NCI-H345 treated with DMSO at 0.1 percent for 48 hours (cell line): ENCODE results near the gene HIC1.
A peak's percentile ranks its signal among the peaks of the same experiment; 100 is the strongest.

Source experiments
- DNase-seq: peaks from one replicate; lab custom pipeline; 2025; ENCODE audit not compliant: unreplicated experiment; lab: John Stamatoyannopoulos, UW

The HIC1 gene

GRCh38 chr17:2042933-2043332, 12.0 kb upstream of the HIC1 start:
- DNase-seq: no peak

GRCh38 chr17:2043785-2044184, 11.1 kb upstream of the HIC1 start:
- DNase-seq: no peak

GRCh38 chr17:2044263-2044894, 10.5 kb upstream of the HIC1 start:
- DNase-seq: no peak

- DNase-seq: no peak
These were observed 7.3 kb upstream of the HIC1 start for GRCh38 chr17:2047590-2047989.

- no peak for DNase-seq
These were observed 6.1 kb upstream of the HIC1 start for GRCh38 chr17:2048805-2049204.

- DNase-seq: no peak
These were observed 5.3 kb upstream of the HIC1 start for GRCh38 chr17:2049333-2050299.

- no peak for DNase-seq
These were observed 4.4 kb upstream of the HIC1 start for GRCh38 chr17:2050300-2051060.

- no peak for DNase-seq
These were observed 3.6 kb upstream of the HIC1 start for GRCh38 chr17:2051061-2051932.

GRCh38 chr17:2051933-2052559, 2.9 kb upstream of the HIC1 start:
- no peak for DNase-seq

GRCh38 chr17:2053380-2054261, 1.3 kb upstream of the HIC1 start:
- peak; percentile 56 for DNase-seq

GRCh38 chr17:2054262-2054511, 716 bp upstream of the HIC1 start:
- no peak for DNase-seq

- DNase-seq: no peak
These were observed 646 bp downstream of the HIC1 start for GRCh38 chr17:2055292-2056205.

GRCh38 chr17:2056206-2057174, 1.6 kb downstream of the HIC1 start:
- no peak for DNase-seq

GRCh38 chr17:2057175-2057759, 2.4 kb downstream of the HIC1 start:
- no peak for DNase-seq

- no peak for DNase-seq
These were observed 3.1 kb downstream of the HIC1 start for GRCh38 chr17:2057760-2058585.
